D721Med (cell line): Measurements from ENCODE around the gene FBXO42.

ENCODE experiments used
- DNase-seq: peaks from one replicate; pipeline ENCODE4 v3.0.0; 2011; ENCODE audit warnings: low spot score; ENCODE audit not compliant: insufficient read length
- FAIRE-seq: peaks from 2 replicates; lab custom pipeline; 2011; peaks lifted over from hg19 to GRCh38; lab: Jason Lieb, UNC
- TF ChIP-seq, protein P1 (sequence below): IDR thresholded peaks from 2 replicates; pipeline ENCODE4 v1.5.1; 2012; ENCODE audit warnings: mild to moderate bottlenecking, control low read depth; ENCODE audit not compliant: insufficient read depth; ENCODE audit errors: missing control alignments

FBXO42 gene

DNA sequence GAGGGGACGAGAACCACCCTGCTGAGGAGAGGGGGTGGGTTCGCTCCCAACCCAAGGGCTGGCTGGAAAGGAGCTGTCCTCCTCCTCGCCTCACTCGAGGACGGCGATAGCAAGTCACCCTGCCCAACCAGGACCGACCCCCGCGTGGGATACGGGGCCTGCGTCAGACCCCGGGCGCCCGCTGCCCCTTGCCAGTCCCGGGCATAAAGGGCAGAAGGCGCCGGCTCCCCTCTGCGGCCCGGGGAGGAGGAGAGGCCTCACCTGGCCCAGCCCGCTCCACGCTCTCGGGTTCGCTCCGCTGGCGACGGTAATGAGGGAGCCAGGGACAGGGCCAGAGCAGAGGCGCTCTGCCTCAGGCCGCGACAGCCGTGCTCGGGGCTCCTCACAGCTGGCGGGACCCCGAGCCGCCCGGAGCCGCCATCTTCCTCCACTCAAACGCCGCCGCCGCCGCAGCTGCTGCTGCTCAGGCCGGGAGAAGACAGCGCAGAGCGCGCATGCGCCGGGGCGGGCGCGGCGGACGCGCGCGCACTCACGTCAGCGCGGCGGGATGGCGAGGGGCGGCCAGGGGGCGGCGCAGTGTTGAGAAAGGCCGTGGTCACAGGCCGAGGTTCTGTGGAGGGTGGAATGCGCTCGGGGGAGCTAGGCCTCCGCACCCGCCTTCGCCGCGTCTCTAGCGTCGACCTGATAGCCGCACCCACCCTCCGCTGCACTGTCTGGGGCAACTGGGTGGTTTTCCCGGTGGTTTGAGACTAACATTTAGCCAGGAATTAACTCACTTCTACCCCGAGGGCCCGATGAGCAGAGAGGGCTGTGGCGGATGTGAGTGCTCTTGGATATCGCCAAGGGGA is at the start of gene FBXO42:
Gene FBXO42, minus strand, starts transcription at position 487 of the 848 bp plus-strand sequence. CDS start 37,062 bp downstream, outside the sequence.
- TF ChIP-seq, protein P1, sequence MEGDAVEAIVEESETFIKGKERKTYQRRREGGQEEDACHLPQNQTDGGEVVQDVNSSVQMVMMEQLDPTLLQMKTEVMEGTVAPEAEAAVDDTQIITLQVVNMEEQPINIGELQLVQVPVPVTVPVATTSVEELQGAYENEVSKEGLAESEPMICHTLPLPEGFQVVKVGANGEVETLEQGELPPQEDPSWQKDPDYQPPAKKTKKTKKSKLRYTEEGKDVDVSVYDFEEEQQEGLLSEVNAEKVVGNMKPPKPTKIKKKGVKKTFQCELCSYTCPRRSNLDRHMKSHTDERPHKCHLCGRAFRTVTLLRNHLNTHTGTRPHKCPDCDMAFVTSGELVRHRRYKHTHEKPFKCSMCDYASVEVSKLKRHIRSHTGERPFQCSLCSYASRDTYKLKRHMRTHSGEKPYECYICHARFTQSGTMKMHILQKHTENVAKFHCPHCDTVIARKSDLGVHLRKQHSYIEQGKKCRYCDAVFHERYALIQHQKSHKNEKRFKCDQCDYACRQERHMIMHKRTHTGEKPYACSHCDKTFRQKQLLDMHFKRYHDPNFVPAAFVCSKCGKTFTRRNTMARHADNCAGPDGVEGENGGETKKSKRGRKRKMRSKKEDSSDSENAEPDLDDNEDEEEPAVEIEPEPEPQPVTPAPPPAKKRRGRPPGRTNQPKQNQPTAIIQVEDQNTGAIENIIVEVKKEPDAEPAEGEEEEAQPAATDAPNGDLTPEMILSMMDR, result peak; percentile 52
- FAIRE-seq, result no peak
- peak; percentile 47 for DNase-seq

DNA sequence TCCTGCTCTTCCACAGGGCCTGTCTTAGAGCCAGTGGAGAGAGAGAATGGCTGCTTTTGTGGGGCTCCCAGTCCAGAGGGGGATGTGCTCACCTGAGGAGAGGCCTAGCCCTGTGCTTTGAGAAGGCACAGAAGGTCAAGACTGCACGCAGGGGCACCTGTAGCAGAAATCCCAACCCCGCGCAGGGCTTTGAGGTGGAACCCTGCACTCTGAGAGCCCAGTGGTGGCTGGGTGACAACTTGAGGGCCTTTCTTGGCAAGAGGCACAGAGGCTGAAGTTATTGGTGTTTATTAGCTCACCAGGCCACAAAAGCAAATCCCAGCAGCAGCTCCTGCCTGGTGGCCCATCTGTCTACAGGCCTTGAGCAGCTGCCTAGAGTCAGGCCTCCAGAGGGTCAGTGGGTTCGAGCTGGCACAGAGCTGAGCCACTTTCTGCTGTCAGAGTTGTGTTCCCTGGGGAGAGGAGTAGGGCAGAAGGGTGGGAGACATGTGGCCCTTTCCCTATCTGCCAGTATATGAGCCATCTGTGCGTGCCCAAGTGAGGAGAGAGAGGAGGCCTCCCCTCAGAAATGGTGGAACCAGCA is 46.2 kb upstream of the FBXO42 start:
- DNase-seq (no peak), FAIRE-seq (no peak)
- TF ChIP-seq, protein P1, result no peak

DNA sequence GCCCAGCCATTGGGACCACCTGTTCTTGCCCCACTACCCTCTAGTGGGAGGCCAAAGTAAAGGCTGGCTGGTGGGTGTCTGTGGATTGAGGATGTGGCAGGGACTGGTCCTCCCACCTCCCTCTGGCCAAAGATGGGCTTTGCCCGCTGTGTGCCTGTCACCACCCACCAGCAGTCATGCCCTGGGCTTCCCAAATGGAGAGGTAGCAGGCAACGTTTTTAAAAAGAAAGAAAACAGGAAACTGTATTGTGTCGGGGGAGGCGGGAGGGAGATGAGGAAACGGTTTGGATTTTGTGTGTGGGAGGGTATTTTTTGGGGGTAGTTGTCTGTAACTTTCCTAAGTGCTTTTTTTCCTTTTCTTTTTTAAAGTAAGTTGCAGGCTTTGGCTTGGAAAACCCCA is 44.8 kb upstream of the FBXO42 start:
- FAIRE-seq, result no peak
- TF ChIP-seq, protein P1, result no peak
- no peak for DNase-seq

GRCh38 chr1:16396591-16396990 is 44.3 kb upstream of the FBXO42 start:
- FAIRE-seq (no peak), DNase-seq (no peak)
- TF ChIP-seq, protein P1, result no peak

- no peak for FAIRE-seq
- no peak for DNase-seq
- TF ChIP-seq, protein P1, result no peak
These were observed 42.7 kb upstream of the FBXO42 start for GRCh38 chr1:16394977-16395376.

DNA sequence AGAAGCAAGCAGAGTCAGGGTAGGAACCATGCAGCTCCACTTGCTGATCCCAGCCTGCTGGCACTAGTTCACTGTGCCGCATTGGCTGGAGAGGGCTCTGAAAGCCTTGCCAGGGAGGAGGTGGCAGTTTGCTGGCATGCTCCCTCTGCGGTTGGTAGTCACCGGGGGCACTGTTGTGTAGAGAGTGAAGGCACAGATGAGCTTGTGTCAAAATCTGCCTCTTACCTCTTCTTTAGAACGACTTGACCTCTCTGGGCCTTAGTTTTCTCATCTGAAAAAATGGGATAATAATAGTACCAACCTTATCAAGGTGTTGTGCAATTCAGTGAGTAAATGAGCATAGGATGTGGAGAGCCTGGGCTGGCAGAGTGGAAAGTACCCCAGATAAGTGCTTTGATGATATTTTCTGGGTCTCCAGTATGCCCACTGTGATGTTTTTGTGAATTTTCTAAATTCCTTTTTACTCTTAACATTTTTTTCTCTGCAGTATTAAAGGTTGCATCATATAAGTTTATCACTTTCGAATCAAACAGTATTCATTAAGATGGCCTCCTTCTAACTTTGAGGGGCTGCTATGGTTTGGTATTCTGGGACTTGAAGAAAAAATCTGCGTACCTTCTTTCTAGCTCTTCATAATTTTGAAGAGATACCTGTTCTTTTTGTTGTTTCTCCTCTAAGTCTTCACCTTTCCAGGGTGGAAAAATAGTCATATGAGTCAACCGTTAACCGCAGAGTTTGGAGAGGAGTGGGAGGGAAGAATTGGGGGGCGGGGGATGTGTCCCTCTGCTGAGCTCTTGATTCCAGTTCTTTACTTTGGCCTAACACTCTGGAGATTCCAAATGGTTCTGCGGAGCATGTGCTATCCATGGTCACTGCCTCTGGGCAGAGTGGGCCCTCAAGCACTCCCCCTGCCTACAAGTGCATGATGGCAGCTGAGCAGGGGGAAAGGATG is 41.6 kb upstream of the FBXO42 start:
- no peak for FAIRE-seq
- TF ChIP-seq, protein P1, result no peak
- no peak for DNase-seq
